ENCODE measurements around the gene LAMB2. TPM values are rescaled to one million over a fixed set of nuclear protein-coding genes. Genes with fewer than 3 reads are reported as not detected.

The LAMB2 gene
- total RNA-seq, 1 donor from 2014 or later, result 410 TPM

- Histone ChIP-seq H3K27ac (peak overlapping the region; percentile 90), H3K4me1 (peaks cover 32% of the 10 kb centered on the region)
Observed at GRCh38 chr3:49132073-49132436, 795 bp downstream of the LAMB2 start.

GRCh38 chr3:49131576-49131975 lies 1.3 kb downstream of the LAMB2 start:
- Histone ChIP-seq H3K27ac (peak overlapping the region; percentile 90), H3K4me3 (peak overlapping the region; percentile 76), H3K9me3 (no peaks in the 10 kb centered on the region), H3K36me3 (peaks cover 44% of the 10 kb centered on the region), H3K4me1 (peaks cover 32% of the 10 kb centered on the region), H3K27me3 (ENCODE audit: low read depth) (no peaks in the 10 kb centered on the region)
- DNase-seq (no peak), ATAC-seq (no peak)
- no peak for TF ChIP-seq CTCF (IDR thresholded peaks at IDR 0.05)
- intact Hi-C loops (cut with DNase I), result no loop called here

More at GRCh38 chr3:49132073-49132436, 795 bp downstream of the LAMB2 start:
- no peak for TF ChIP-seq CTCF (IDR thresholded peaks at IDR 0.05)
- peak overlapping the region; percentile 76 for H3K4me3 ChIP-seq
- DNase-seq (no peak), ATAC-seq (no peak)
- no peaks in the 10 kb centered on the region for H3K27me3 ChIP-seq (ENCODE audit: low read depth)
- peaks cover 39% of the 10 kb centered on the region for H3K36me3 ChIP-seq
- intact Hi-C loops (cut with DNase I), result no loop called here
- no peaks in the 10 kb centered on the region for H3K9me3 ChIP-seq

- H3K27me3 ChIP-seq (ENCODE audit: low read depth), result no peaks in the 10 kb centered on the region
- peaks cover 49% of the 10 kb centered on the region for H3K36me3 ChIP-seq
- intact Hi-C loops (cut with DNase I), result no loop called here
- no peaks in the 10 kb centered on the region for H3K9me3 ChIP-seq
- H3K4me1 ChIP-seq, result peaks cover 32% of the 10 kb centered on the region
- DNase-seq, result no peak
- H3K4me3 ChIP-seq, result no peak overlapping the region
- no peak for TF ChIP-seq CTCF (IDR thresholded peaks at IDR 0.05)
- peak overlapping the region; percentile 90 for H3K27ac ChIP-seq
- no peak for ATAC-seq
Observed at GRCh38 chr3:49131040-49131439, 1.8 kb downstream of the LAMB2 start.

- Histone ChIP-seq H3K27ac (no peak overlapping the region), H3K36me3 (peaks cover 91% of the 10 kb centered on the region), H3K4me3 (no peak overlapping the region), H3K9me3 (no peaks in the 10 kb centered on the region), H3K27me3 (ENCODE audit: low read depth) (no peaks in the 10 kb centered on the region), H3K4me1 (peaks cover 4% of the 10 kb centered on the region)
- intact Hi-C loops (cut with DNase I), result no loop called here
- no peak for TF ChIP-seq CTCF (IDR thresholded peaks at IDR 0.05)
- ATAC-seq (no peak), DNase-seq (no peak)
Observed at GRCh38 chr3:49124991-49125670, 7.7 kb downstream of the LAMB2 start.

GRCh38 chr3:49124203-49124602 lies 8.6 kb downstream of the LAMB2 start:
- Histone ChIP-seq H3K4me1 (peaks cover 11% of the 10 kb centered on the region), H3K36me3 (peaks cover 83% of the 10 kb centered on the region), H3K9me3 (no peaks in the 10 kb centered on the region), H3K4me3 (no peak overlapping the region), H3K27me3 (ENCODE audit: low read depth) (no peaks in the 10 kb centered on the region), H3K27ac (no peak overlapping the region)
- intact Hi-C loops (cut with DNase I), result no loop called here
- no peak for ATAC-seq
- DNase-seq, result no peak
- TF ChIP-seq CTCF (IDR thresholded peaks at IDR 0.05), result no peak

Measured in lower lobe of right lung (tissue), 2 donors.